Activated CD8-positive, alpha-beta memory T cell treated with anti-CD3 and anti-CD28 coated beads, Interleukin-2, amount 10 ng/mL, durations not matched to agents 7 days and 5 days (primary cell): ENCODE data around the gene SETSIP. TPM values are rescaled to one million over a fixed set of nuclear protein-coding genes. Genes with fewer than 3 reads are reported as not detected.

Experiments used
- ATAC-seq: fragments of 150-1000 bp; cut with Tn5 transposase; one replicate; pipeline ENCODE4 v1.10.0; 2021; ENCODE audit warnings: moderate library complexity
- CTCF ChIA-PET: fragments of 350-600 bp; sonication (Branson Sonifier 250); formaldehyde crosslinking; loops from one replicate; lab custom pipeline; 2021; ENCODE audit warnings: antibody characterized with exemption; lab: Charles Lee
- DNase-seq: peaks from one replicate; pipeline ENCODE4 v3.0.0-alpha.2; 2020
- H3K27ac Mint-ChIP-seq: one replicate; pipeline ENCODE4 v1.8.0; 2021; ENCODE audit warnings: mild to moderate bottlenecking, mixed read lengths
- H3K27me3 Mint-ChIP-seq: one replicate; pipeline ENCODE4 v1.8.0; 2021; ENCODE audit warnings: mixed read lengths
- H3K36me3 Mint-ChIP-seq: one replicate; pipeline ENCODE4 v1.8.0; 2021; ENCODE audit warnings: mild to moderate bottlenecking, mixed read lengths
- H3K4me1 Mint-ChIP-seq: one replicate; pipeline ENCODE4 v1.8.0; 2021; ENCODE audit warnings: mixed read lengths
- H3K4me3 Mint-ChIP-seq: one replicate; pipeline ENCODE4 v1.8.0; 2021; ENCODE audit warnings: mild to moderate bottlenecking, moderate library complexity, mixed read lengths
- H3K9me3 Mint-ChIP-seq: one replicate; pipeline ENCODE4 v1.8.0; 2022; ENCODE audit warnings: low read depth, mixed read lengths
- total RNA-seq, 2 experiments: library from RNA; stranded (reverse); gene quantifications; one replicate each; pipeline ENCODE4 v1.2.3, GENCODE V29; 2021

The SETSIP gene
- not detected for total RNA-seq

- no peak for ATAC-seq
- Mint-ChIP-seq H3K9me3 (no peaks in the 10 kb centered on the region), H3K27ac (no peak within 1 kb of the TSS), H3K36me3 (no peaks in the 10 kb centered on the region), H3K27me3 (no peaks in the 10 kb centered on the region), H3K4me1 (peaks cover 4% of the 10 kb centered on the region), H3K4me3 (no peak within 1 kb of the TSS)
- CTCF ChIA-PET, result interaction anchor here (2.0 kb wide), 1 partner anchor 78 kb away, joined by 4 read pairs; no protein-coding TSS in a partner anchor
- DNase-seq, result no peak
These were observed at the start of gene SETSIP for GRCh38 chr1:92075311-92075710. Gene SETSIP (minus strand): TSS chr1:92075411. CDS start chr1:92075411, 0 bp downstream.

- no peak for DNase-seq
- H3K27ac Mint-ChIP-seq, result no peak overlapping the region
- H3K36me3 Mint-ChIP-seq, result no peaks in the 10 kb centered on the region
- no peaks in the 10 kb centered on the region for H3K9me3 Mint-ChIP-seq
- H3K27me3 Mint-ChIP-seq, result no peaks in the 10 kb centered on the region
- ATAC-seq, result peak; percentile 53
- peaks cover 4% of the 10 kb centered on the region for H3K4me1 Mint-ChIP-seq
- CTCF ChIA-PET, result no interaction called here
- H3K4me3 Mint-ChIP-seq, result no peak overlapping the region
These were observed 48.7 kb upstream of the SETSIP start for GRCh38 chr1:92123868-92124267.

- H3K27me3 Mint-ChIP-seq, result no peaks in the 10 kb centered on the region
- no peak for DNase-seq
- no peak for ATAC-seq
- CTCF ChIA-PET, result no interaction called here
- H3K27ac Mint-ChIP-seq, result no peak overlapping the region
- no peaks in the 10 kb centered on the region for H3K36me3 Mint-ChIP-seq
- no peak overlapping the region for H3K4me3 Mint-ChIP-seq
- H3K9me3 Mint-ChIP-seq, result no peaks in the 10 kb centered on the region
- peaks cover 4% of the 10 kb centered on the region for H3K4me1 Mint-ChIP-seq
These were observed 43.6 kb upstream of the SETSIP start for GRCh38 chr1:92118826-92119225.

GRCh38 chr1:92117526-92117925, 42.3 kb upstream of the SETSIP start:
- no peak for DNase-seq
- Mint-ChIP-seq H3K27me3 (no peaks in the 10 kb centered on the region), H3K36me3 (no peaks in the 10 kb centered on the region), H3K27ac (no peak overlapping the region), H3K9me3 (no peaks in the 10 kb centered on the region), H3K4me3 (no peak overlapping the region), H3K4me1 (peaks cover 3% of the 10 kb centered on the region)
- CTCF ChIA-PET, result no interaction called here
- ATAC-seq, result no peak

GRCh38 chr1:92108631-92109030, 33.4 kb upstream of the SETSIP start:
- no peaks in the 10 kb centered on the region for H3K4me1 Mint-ChIP-seq
- H3K36me3 Mint-ChIP-seq, result peaks cover 2% of the 10 kb centered on the region
- no peaks in the 10 kb centered on the region for H3K27me3 Mint-ChIP-seq
- CTCF ChIA-PET, result no interaction called here
- H3K9me3 Mint-ChIP-seq, result no peaks in the 10 kb centered on the region
- H3K4me3 Mint-ChIP-seq, result no peak overlapping the region
- DNase-seq (no peak), ATAC-seq (no peak)
- no peak overlapping the region for H3K27ac Mint-ChIP-seq

- H3K27ac Mint-ChIP-seq, result no peak overlapping the region
- H3K4me1 Mint-ChIP-seq, result no peaks in the 10 kb centered on the region
- no peaks in the 10 kb centered on the region for H3K9me3 Mint-ChIP-seq
- H3K36me3 Mint-ChIP-seq, result peaks cover 2% of the 10 kb centered on the region
- H3K27me3 Mint-ChIP-seq, result no peaks in the 10 kb centered on the region
- ATAC-seq, result no peak
- no peak overlapping the region for H3K4me3 Mint-ChIP-seq
- no peak for DNase-seq
- CTCF ChIA-PET, result no interaction called here
These were observed 30.4 kb upstream of the SETSIP start for GRCh38 chr1:92105546-92106081.

GRCh38 chr1:92096317-92096716, 21.1 kb upstream of the SETSIP start:
- H3K27me3 Mint-ChIP-seq, result no peaks in the 10 kb centered on the region
- DNase-seq, result no peak
- no peaks in the 10 kb centered on the region for H3K4me1 Mint-ChIP-seq
- H3K9me3 Mint-ChIP-seq, result no peaks in the 10 kb centered on the region
- peak; percentile 6 for ATAC-seq
- no peak overlapping the region for H3K4me3 Mint-ChIP-seq
- no peaks in the 10 kb centered on the region for H3K36me3 Mint-ChIP-seq
- H3K27ac Mint-ChIP-seq, result no peak overlapping the region
- CTCF ChIA-PET, result no interaction called here

GRCh38 chr1:92095874-92096273, 20.7 kb upstream of the SETSIP start:
- Mint-ChIP-seq H3K36me3 (no peaks in the 10 kb centered on the region), H3K9me3 (no peaks in the 10 kb centered on the region), H3K4me1 (no peaks in the 10 kb centered on the region), H3K27me3 (no peaks in the 10 kb centered on the region), H3K27ac (no peak overlapping the region), H3K4me3 (no peak overlapping the region)
- DNase-seq, result no peak
- CTCF ChIA-PET, result no interaction called here
- no peak for ATAC-seq

- CTCF ChIA-PET, result no interaction called here
- DNase-seq, result no peak
- H3K4me3 Mint-ChIP-seq, result no peak overlapping the region
- no peaks in the 10 kb centered on the region for H3K27me3 Mint-ChIP-seq
- no peaks in the 10 kb centered on the region for H3K4me1 Mint-ChIP-seq
- no peaks in the 10 kb centered on the region for H3K9me3 Mint-ChIP-seq
- ATAC-seq, result no peak
- H3K27ac Mint-ChIP-seq, result no peak overlapping the region
- no peaks in the 10 kb centered on the region for H3K36me3 Mint-ChIP-seq
These were observed 19.4 kb upstream of the SETSIP start for GRCh38 chr1:92094595-92094994.

- Mint-ChIP-seq H3K27ac (no peak overlapping the region), H3K36me3 (no peaks in the 10 kb centered on the region), H3K27me3 (no peaks in the 10 kb centered on the region), H3K4me1 (no peaks in the 10 kb centered on the region), H3K9me3 (no peaks in the 10 kb centered on the region), H3K4me3 (no peak overlapping the region)
- no peak for ATAC-seq
- DNase-seq, result no peak
- CTCF ChIA-PET, result no interaction called here
These were observed 18.9 kb upstream of the SETSIP start for GRCh38 chr1:92094090-92094489.

- Mint-ChIP-seq H3K27ac (no peak overlapping the region), H3K9me3 (no peaks in the 10 kb centered on the region), H3K4me3 (no peak overlapping the region), H3K27me3 (no peaks in the 10 kb centered on the region), H3K36me3 (peaks cover under 1% of the 10 kb centered on the region), H3K4me1 (no peaks in the 10 kb centered on the region)
- ATAC-seq (no peak), DNase-seq (no peak)
- CTCF ChIA-PET, result no interaction called here
These were observed 16.4 kb upstream of the SETSIP start for GRCh38 chr1:92091625-92092024.

GRCh38 chr1:92087542-92087941, 12.3 kb upstream of the SETSIP start:
- H3K4me3 Mint-ChIP-seq, result no peak overlapping the region
- no peak overlapping the region for H3K27ac Mint-ChIP-seq
- no peaks in the 10 kb centered on the region for H3K27me3 Mint-ChIP-seq
- no peaks in the 10 kb centered on the region for H3K4me1 Mint-ChIP-seq
- peaks cover 2% of the 10 kb centered on the region for H3K9me3 Mint-ChIP-seq
- CTCF ChIA-PET, result no interaction called here
- ATAC-seq (no peak), DNase-seq (no peak)
- peaks cover 12% of the 10 kb centered on the region for H3K36me3 Mint-ChIP-seq

- no peak overlapping the region for H3K4me3 Mint-ChIP-seq
- no peaks in the 10 kb centered on the region for H3K27me3 Mint-ChIP-seq
- H3K9me3 Mint-ChIP-seq, result peaks cover 2% of the 10 kb centered on the region
- H3K36me3 Mint-ChIP-seq, result peaks cover 12% of the 10 kb centered on the region
- CTCF ChIA-PET, result no interaction called here
- DNase-seq (no peak), ATAC-seq (no peak)
- H3K27ac Mint-ChIP-seq, result no peak overlapping the region
- peaks cover 2% of the 10 kb centered on the region for H3K4me1 Mint-ChIP-seq
These were observed 10.5 kb upstream of the SETSIP start for GRCh38 chr1:92085727-92086126.

- CTCF ChIA-PET, result no interaction called here
- Mint-ChIP-seq H3K36me3 (peaks cover 12% of the 10 kb centered on the region), H3K9me3 (peaks cover 2% of the 10 kb centered on the region)
These were observed 9.4 kb upstream of the SETSIP start for GRCh38 chr1:92084651-92085050.

GRCh38 chr1:92081031-92081430, 5.8 kb upstream of the SETSIP start:
- no peak for ATAC-seq
- no peak for DNase-seq
- H3K27ac Mint-ChIP-seq, result no peak overlapping the region
- peaks cover 6% of the 10 kb centered on the region for H3K36me3 Mint-ChIP-seq
- peaks cover 6% of the 10 kb centered on the region for H3K4me1 Mint-ChIP-seq
- no peaks in the 10 kb centered on the region for H3K27me3 Mint-ChIP-seq
- peak overlapping the region; percentile 89 for H3K4me3 Mint-ChIP-seq
- CTCF ChIA-PET, result no interaction called here
- no peaks in the 10 kb centered on the region for H3K9me3 Mint-ChIP-seq

More at GRCh38 chr1:92084651-92085050, 9.4 kb upstream of the SETSIP start:
- H3K27me3 Mint-ChIP-seq, result no peaks in the 10 kb centered on the region
- H3K27ac Mint-ChIP-seq, result no peak overlapping the region
- DNase-seq, result no peak
- peaks cover 6% of the 10 kb centered on the region for H3K4me1 Mint-ChIP-seq
- ATAC-seq, result no peak
- H3K4me3 Mint-ChIP-seq, result no peak overlapping the region
